Loucy (cell line): Measurements from ENCODE around the gene CETP.
"Not testable (repeated sequence)": the region's sequence is repeated elsewhere in the genome, so short reads cannot be mapped to it uniquely, and the experiment has no call there.

Source experiments
- EZH2phosphoT487 ChIP-seq: fragments of 200-600 bp; IDR thresholded peaks from 2 replicates; pipeline ENCODE4 v1.6.1; 2018; ENCODE audit warnings: antibody characterized with exemption, mild to moderate bottlenecking, moderate library complexity, borderline replicate concordance
- TF ChIP-seq, protein P1 (sequence below): fragments of 200-600 bp; sonication (generic); conservative IDR thresholded peaks from 2 replicates; pipeline ENCODE4 v1.5.1; 2014; ENCODE audit warnings: mild to moderate bottlenecking, antibody characterized with exemption, low read length

DNA sequence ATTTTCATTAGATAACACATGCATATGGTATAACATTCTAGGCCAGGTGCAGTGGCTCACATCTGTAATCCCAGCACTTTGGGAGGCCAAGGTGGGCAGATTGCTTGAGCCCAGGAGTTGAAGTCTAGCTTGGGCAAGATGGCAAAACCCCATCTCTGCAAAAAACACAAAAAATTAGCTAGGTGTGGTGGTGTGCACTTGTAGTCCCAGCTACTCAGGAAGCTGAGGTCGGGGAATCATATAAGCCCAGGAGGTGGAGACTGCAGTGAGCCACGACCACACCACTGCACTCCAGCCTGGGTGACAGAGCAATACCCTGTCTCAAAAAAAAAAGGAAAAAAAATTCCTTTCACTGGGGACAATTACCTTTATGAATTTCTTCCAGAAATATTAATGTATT is 43.8 kb downstream of the CETP start:
- TF ChIP-seq, protein P1, sequence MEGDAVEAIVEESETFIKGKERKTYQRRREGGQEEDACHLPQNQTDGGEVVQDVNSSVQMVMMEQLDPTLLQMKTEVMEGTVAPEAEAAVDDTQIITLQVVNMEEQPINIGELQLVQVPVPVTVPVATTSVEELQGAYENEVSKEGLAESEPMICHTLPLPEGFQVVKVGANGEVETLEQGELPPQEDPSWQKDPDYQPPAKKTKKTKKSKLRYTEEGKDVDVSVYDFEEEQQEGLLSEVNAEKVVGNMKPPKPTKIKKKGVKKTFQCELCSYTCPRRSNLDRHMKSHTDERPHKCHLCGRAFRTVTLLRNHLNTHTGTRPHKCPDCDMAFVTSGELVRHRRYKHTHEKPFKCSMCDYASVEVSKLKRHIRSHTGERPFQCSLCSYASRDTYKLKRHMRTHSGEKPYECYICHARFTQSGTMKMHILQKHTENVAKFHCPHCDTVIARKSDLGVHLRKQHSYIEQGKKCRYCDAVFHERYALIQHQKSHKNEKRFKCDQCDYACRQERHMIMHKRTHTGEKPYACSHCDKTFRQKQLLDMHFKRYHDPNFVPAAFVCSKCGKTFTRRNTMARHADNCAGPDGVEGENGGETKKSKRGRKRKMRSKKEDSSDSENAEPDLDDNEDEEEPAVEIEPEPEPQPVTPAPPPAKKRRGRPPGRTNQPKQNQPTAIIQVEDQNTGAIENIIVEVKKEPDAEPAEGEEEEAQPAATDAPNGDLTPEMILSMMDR = not testable (repeated sequence)
- TF ChIP-seq EZH2phosphoT487 = not testable (repeated sequence)
